K562 (cell line): ENCODE data around the gene RFNG. TPM values are rescaled to one million over a fixed set of nuclear protein-coding genes. Genes with fewer than 3 reads are reported as not detected.
A peak's percentile ranks its signal among the peaks of the same experiment; 100 is the strongest.

Source experiments
- AFF4 ChIP-seq: sonication (generic); formaldehyde crosslinking; IDR thresholded peaks from 2 replicates; pipeline ENCODE4 v1.8.0; 2023; ENCODE audit warnings: mild to moderate bottlenecking, missing genetic modification reagents
- FOXM1 ChIP-seq, 2 experiments: fragments of 450-650 bp in 1 of 2; sonication (generic) in 1 of 2; formaldehyde crosslinking in 1 of 2; IDR thresholded peaks; 2 replicates each; pipeline versions ENCODE4 v1.6.1 to v1.9.0; 2017 to 2022; ENCODE audit warnings: low read depth in 2 of 2, mild to moderate bottlenecking in 2 of 2, missing genetic modification reagents in 1 of 2, moderate library complexity in 1 of 2
- GMEB1 ChIP-seq: fragments of 250-450 bp; sonication (Bioruptor Pico); IDR thresholded peaks from 2 replicates; pipeline ENCODE4 v1.4.0; 2020; ENCODE audit warnings: mild to moderate bottlenecking
- HCFC1 ChIP-seq: IDR thresholded peaks from 2 replicates; pipeline ENCODE4 v1.6.1; 2012; ENCODE audit warnings: low read depth, low read length, improper control_type of control experiment
- IRF2 ChIP-seq: sonication (generic); formaldehyde crosslinking; IDR thresholded peaks from 2 replicates; pipeline ENCODE4 v1.8.1; 2022; ENCODE audit warnings: mild to moderate bottlenecking, missing genetic modification reagents
- KAT2B ChIP-seq: IDR thresholded peaks from one replicate; pipeline ENCODE4 v1.6.1; 2012; ENCODE audit warnings: low read depth, mild to moderate bottlenecking, control low read depth, inconsistent platforms, low read length, moderate library complexity
- PKNOX1 ChIP-seq: fragments of 450-650 bp; IDR thresholded peaks from 2 replicates; pipeline ENCODE4 v1.6.1; 2016
- POLR2A ChIP-seq: fragments of 450-650 bp; conservative IDR thresholded peaks from 2 replicates; pipeline ENCODE4 v1.6.1; 2016
- RERE ChIP-seq: sonication (generic); formaldehyde crosslinking; IDR thresholded peaks from 2 replicates; pipeline ENCODE4 v1.8.0; 2023; ENCODE audit warnings: missing genetic modification reagents, mild to moderate bottlenecking, borderline replicate concordance
- SIX5 ChIP-seq, 2 experiments: IDR thresholded peaks; 2 replicates each; pipeline ENCODE4 v1.6.1; 2011; ENCODE audit warnings: low read length in 2 of 2, borderline replicate concordance in 1 of 2, low read depth in 1 of 2, mild to moderate bottlenecking in 1 of 2, moderate library complexity in 1 of 2; ENCODE audit not compliant: insufficient read depth in 1 of 2
- ZFP36 ChIP-seq: fragments of 150-350 bp; IDR thresholded peaks from 2 replicates; pipeline ENCODE4 v1.6.1; 2018; ENCODE audit warnings: low read length, low read depth; ENCODE audit not compliant: partially characterized antibody
- polyA plus RNA-seq, 8 experiments: library from polyadenylated mRNA; depleted of rRNA in 4 of 8; stranded (reverse) in 5 of 8; unstranded in 3 of 8; fragments of >200 nt; fragmentation: Nextera tagmentation in 2 of 8; fragmentation: Illumina TruSeq in 1 of 8; extraction: Ambion mirVana in 2 of 8; extraction: Trizol in 1 of 8; gene quantifications; 2 replicates each; pipeline versions ENCODE4 v1.2.1 to v1.2.3, GENCODE V29; 2011 to 2014; ENCODE audit warnings: inconsistent platforms in 1 of 8, missing spikeins in 1 of 8
- total RNA-seq, 7 experiments: library from RNA; depleted of rRNA in 6 of 7; stranded (reverse); fragments of >200 nt in 6 of 7; fragmentation: Illumina TruSeq in 2 of 7; extraction: Trizol in 2 of 7; gene quantifications; 2 replicates each; pipeline versions ENCODE4 v1.2.1 to v1.2.3, GENCODE V29; 2011 to 2021; ENCODE audit warnings: low replicate concordance in 1 of 7
- TF ChIP-seq, protein P1 (sequence below): fragments of 450-650 bp; formaldehyde crosslinking; IDR thresholded peaks from 2 replicates; pipeline ENCODE4 v1.4.0; 2022; ENCODE audit warnings: mild to moderate bottlenecking, moderate library complexity

The RFNG gene
- total and polyA plus RNA-seq, 9 of the 15 experiments (the other 6 are each of a cell fraction or from before 2014, with no cell fraction given): 0.32 to 32.8 (median 9.5) TPM

DNA sequence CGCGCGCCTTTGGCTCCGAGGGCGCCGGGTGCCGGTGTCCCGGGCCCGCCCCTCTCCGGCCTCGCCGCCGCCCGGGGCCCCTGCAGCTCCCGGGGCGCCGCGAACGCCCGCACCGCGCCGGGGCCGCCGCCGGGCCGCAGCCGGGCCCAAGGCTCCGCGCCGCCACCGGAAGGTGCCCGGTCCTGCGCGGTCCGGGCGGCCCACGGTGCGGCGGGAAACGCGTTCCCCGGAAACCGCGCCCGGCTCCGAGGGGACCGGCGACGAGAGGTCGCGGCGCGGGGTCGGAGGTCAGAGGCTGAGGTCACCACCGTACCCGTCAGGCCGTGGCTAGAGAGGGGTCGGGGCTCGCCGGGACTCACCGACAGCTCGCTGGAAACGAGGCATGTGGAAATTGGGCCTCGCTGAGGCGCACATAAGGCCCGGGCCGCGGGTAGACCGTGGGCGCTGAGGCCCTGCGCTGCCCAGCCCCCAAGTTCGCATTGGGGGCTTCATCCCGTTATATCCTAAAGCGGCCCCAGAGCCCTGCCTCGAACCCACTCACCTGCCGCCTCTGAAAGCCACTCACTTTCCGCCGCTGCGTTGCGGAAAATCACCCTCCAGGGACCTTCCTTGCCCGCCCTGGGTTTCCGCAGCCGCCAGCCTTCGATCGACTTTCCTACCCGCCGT is 14.2 kb upstream of the RFNG start, which contains the start of gene DUS1L (continued):
- TF ChIP-seq RERE (CRISPR knock-in tag) (no peak), GMEB1 (peak; percentile 88), HCFC1 (peak; percentile 89), IRF2 (CRISPR knock-in tag) (no peak), POLR2A (no peak), ZFP36 (no peak), PKNOX1 (0 out of 2 replicates have a peak, but pooled peaks have one; percentile 18), SIX5 (IDR thresholded peaks at IDR 0.05; ENCODE audit: borderline replicate concordance in 1 of 2, insufficient read depth in 1 of 2, low read depth in 1 of 2, low read length in 2 of 2) (peak; percentile 67 to 69; a peak in 3 of 4 replicates), KAT2B (no peak), AFF4 (CRISPR knock-in tag) (no peak), FOXM1 (IDR thresholded peaks at IDR 0.05; ENCODE audit: low read depth) (no peak), FOXM1 (CRISPR knock-in tag; IDR thresholded peaks at IDR 0.05; ENCODE audit: low read depth) (no peak)
- TF ChIP-seq, protein P1, sequence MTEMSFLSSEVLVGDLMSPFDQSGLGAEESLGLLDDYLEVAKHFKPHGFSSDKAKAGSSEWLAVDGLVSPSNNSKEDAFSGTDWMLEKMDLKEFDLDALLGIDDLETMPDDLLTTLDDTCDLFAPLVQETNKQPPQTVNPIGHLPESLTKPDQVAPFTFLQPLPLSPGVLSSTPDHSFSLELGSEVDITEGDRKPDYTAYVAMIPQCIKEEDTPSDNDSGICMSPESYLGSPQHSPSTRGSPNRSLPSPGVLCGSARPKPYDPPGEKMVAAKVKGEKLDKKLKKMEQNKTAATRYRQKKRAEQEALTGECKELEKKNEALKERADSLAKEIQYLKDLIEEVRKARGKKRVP (CRISPR knock-in tag): 0 out of 2 replicates have a peak, but pooled peaks have one; percentile 51
